K562 (cell line): ENCODE measurements around the gene IL24. TPM values are rescaled to one million over a fixed set of nuclear protein-coding genes. Genes with fewer than 3 reads are reported as not detected.
A peak's percentile ranks its signal among the peaks of the same experiment; 100 is the strongest.

Experiments used
- ATAC-seq: fragments of 200-7000 bp; cut with Tn5 transposase; 3 replicates; pipeline ENCODE4 v1.9.1; 2020; ENCODE audit warnings: moderate library complexity
- BruUV-seq: library from RNA; stranded (reverse); fragments of 400-500 nt; replicated peaks from 2 replicates; lab custom pipeline; 2021; lab: Mats Ljungman, UMichigan
- CTCF ChIA-PET: fragments of 300-600 bp; formaldehyde crosslinking; extraction: SDS; loops from one replicate; lab custom pipeline; 2021; ENCODE audit warnings: low intra/inter-chr PET ratio; lab: Yijun Ruan, JAX
- POLR2A ChIA-PET: fragments of 300-600, 350-650 bp; sonication (Branson Sonifier 250); formaldehyde crosslinking; extraction: SDS; loops from one replicate; lab custom pipeline; 2021; ENCODE audit warnings: antibody characterized with exemption, inconsistent platforms; lab: Yijun Ruan, JAX
- DNase-seq, 4 experiments: peaks; one replicate each; pipeline versions ENCODE4 v3.0.0 to v3.0.0-alpha.2; 2011 to 2018; ENCODE audit warnings: low spot score in 3 of 4, mixed read lengths in 3 of 4; ENCODE audit errors: extremely low read depth in 1 of 4
- FAIRE-seq: peaks from 2 replicates; lab custom pipeline; 2011; peaks lifted over from hg19 to GRCh38; lab: Jason Lieb, UNC
- H2AFZ ChIP-seq: 2 replicates; pipeline ENCODE4 v1.6.0; 2011; ENCODE audit warnings: low read depth, low read length, control low read depth, inconsistent platforms
- H3K27ac ChIP-seq: fragments of 200-600 bp; 3 replicates; pipeline ENCODE4 v1.8.0; 2011; ENCODE audit warnings: low read depth, mild to moderate bottlenecking, control low read depth, inconsistent platforms, low read length, moderate library complexity, mixed read lengths; ENCODE audit errors: extremely low read depth
- H3K27me3 ChIP-seq, 2 experiments: fragments of 300-600 bp in 1 of 2; 2 replicates in 1 of 2; 3 replicates in 1 of 2; pipeline versions ENCODE4 v1.6.0 to v1.8.0; 2011; ENCODE audit warnings: inconsistent platforms in 2 of 2, low read length in 2 of 2, mild to moderate bottlenecking in 1 of 2, mixed read lengths in 1 of 2, moderate library complexity in 1 of 2; ENCODE audit not compliant: control insufficient read depth in 2 of 2, insufficient read depth in 2 of 2
- H3K36me3 ChIP-seq: fragments of 300-600 bp; 3 replicates; pipeline ENCODE4 v1.8.0; 2011; ENCODE audit warnings: mild to moderate bottlenecking, low read length, inconsistent platforms; ENCODE audit not compliant: control insufficient read depth, insufficient read depth
- H3K4me1 ChIP-seq, 2 experiments: fragments of 200-600 bp in 1 of 2; replicated peaks in 1 of 2; 2 replicates in 1 of 2; 3 replicates in 1 of 2; pipeline versions ENCODE4 v1.5.1 to v1.8.0; 2011; ENCODE audit warnings: inconsistent platforms in 2 of 2, low read length in 2 of 2, mild to moderate bottlenecking in 1 of 2, mixed read lengths in 1 of 2, moderate library complexity in 1 of 2; ENCODE audit not compliant: control insufficient read depth in 2 of 2, insufficient read depth in 2 of 2
- H3K4me2 ChIP-seq: 2 replicates; pipeline ENCODE4 v1.6.1; 2011; ENCODE audit warnings: low read length, control low read depth, inconsistent platforms, mixed read lengths; ENCODE audit not compliant: insufficient read depth
- H3K4me3 ChIP-seq: fragments of 200-600 bp; sonication (generic), shearing (Covaris generic); 2 replicates; pipeline ENCODE4 v1.5.1; 2016; ENCODE audit warnings: control low read depth, inconsistent platforms
- H3K79me2 ChIP-seq: fragments of 200-600 bp; 3 replicates; pipeline ENCODE4 v1.8.0; 2011; ENCODE audit warnings: low read length, inconsistent platforms; ENCODE audit not compliant: control insufficient read depth, insufficient read depth
- H3K9ac ChIP-seq, 2 experiments: 2 replicates each; pipeline versions ENCODE4 v1.6.0 to v1.6.1; 2011; ENCODE audit warnings: low read depth in 2 of 2, low read length in 2 of 2, control low read depth in 1 of 2, inconsistent platforms in 1 of 2, mild to moderate bottlenecking in 1 of 2, mixed read lengths in 1 of 2; ENCODE audit not compliant: insufficient read depth in 1 of 2
- H3K9me1 ChIP-seq: one replicate; pipeline ENCODE4 v1.6.0; 2011; ENCODE audit warnings: inconsistent platforms, mild to moderate bottlenecking, low read length, moderate library complexity; ENCODE audit not compliant: control insufficient read depth, insufficient read depth
- H3K9me3 ChIP-seq: replicated peaks from 2 replicates; pipeline ENCODE4 v1.5.1; 2011; ENCODE audit warnings: low read depth, low read length, inconsistent platforms; ENCODE audit not compliant: control insufficient read depth, insufficient read depth
- H4K20me1 ChIP-seq: replicated peaks from 2 replicates; pipeline ENCODE4 v1.6.1; 2011; ENCODE audit warnings: low read length, inconsistent platforms, mixed read lengths; ENCODE audit not compliant: control insufficient read depth, insufficient read depth
- CEBPB ChIP-seq: fragments of 450-650 bp; IDR thresholded peaks from 2 replicates; pipeline ENCODE4 v1.6.1; 2016; ENCODE audit warnings: missing genetic modification characterization, missing compliant biosample characterization
- CEBPG ChIP-seq, 3 experiments: fragments of 200-800 bp in 1 of 3; sonication (Bioruptor generic) in 1 of 3; sonication (generic) in 1 of 3; formaldehyde crosslinking in 1 of 3; IDR thresholded peaks in 2 of 3; conservative IDR thresholded peaks in 1 of 3; 2 replicates each; pipeline versions ENCODE4 v1.6.1 to v1.8.0; 2016 to 2022; ENCODE audit warnings: missing compliant biosample characterization in 2 of 3, missing genetic modification characterization in 2 of 3, mild to moderate bottlenecking in 1 of 3, missing genetic modification reagents in 1 of 3
- WGBS: fragments of 100-300 bp; shearing (Covaris generic); methylation state at CpG from one replicate; pipeline ENCODE4 v1.1.6; 2016; ENCODE audit warnings: low coverage, mixed read lengths; ENCODE audit not compliant: insufficient coverage; ENCODE audit errors: missing lambda C conversion rate; 5-methylcytosine and 5-hydroxymethylcytosine counted together
- in situ Hi-C: fragments of 300-500 bp; cut with MboI; formaldehyde crosslinking; loops from 4 replicates; pipeline ENCODE4 v1.15.0; 2018; ENCODE audit warnings: inconsistent platforms, mixed read lengths
- intact Hi-C: fragments of 100-400 bp; cut with micrococcal nuclease; formaldehyde crosslinking; loops from 2 replicates; pipeline ENCODE4 v1.14.2; 2022
- polyA plus RNA-seq, 8 experiments: library from polyadenylated mRNA; depleted of rRNA in 4 of 8; stranded (reverse) in 5 of 8; unstranded in 3 of 8; fragments of >200 nt; fragmentation: Nextera tagmentation in 2 of 8; fragmentation: Illumina TruSeq in 1 of 8; extraction: Ambion mirVana in 2 of 8; extraction: Trizol in 1 of 8; gene quantifications; 2 replicates each; pipeline versions ENCODE4 v1.2.1 to v1.2.3, GENCODE V29; 2011 to 2014; ENCODE audit warnings: inconsistent platforms in 1 of 8, missing spikeins in 1 of 8
- total RNA-seq, 7 experiments: library from RNA; depleted of rRNA in 6 of 7; stranded (reverse); fragments of >200 nt in 6 of 7; fragmentation: Illumina TruSeq in 2 of 7; extraction: Trizol in 2 of 7; gene quantifications; 2 replicates each; pipeline versions ENCODE4 v1.2.1 to v1.2.3, GENCODE V29; 2011 to 2021; ENCODE audit warnings: low replicate concordance in 1 of 7
- TF ChIP-seq, protein P1 (sequence below): fragments of 450-650 bp; formaldehyde crosslinking; IDR thresholded peaks from 2 replicates; pipeline ENCODE4 v1.4.0; 2020; ENCODE audit warnings: mild to moderate bottlenecking, mixed read lengths
- TF ChIP-seq, protein P2 (sequence below): sonication (generic); formaldehyde crosslinking; IDR thresholded peaks from 2 replicates; pipeline ENCODE4 v1.8.0; 2022; ENCODE audit warnings: missing genetic modification reagents, mild to moderate bottlenecking, borderline replicate concordance
- TF ChIP-seq, protein P3 (sequence below): fragments of 450-650 bp; IDR thresholded peaks from 2 replicates; pipeline ENCODE4 v1.6.1; 2017; ENCODE audit warnings: mild to moderate bottlenecking, moderate library complexity
- TF ChIP-seq, protein P4 (sequence below): conservative IDR thresholded peaks from 2 replicates; pipeline ENCODE4 v1.6.1; 2011; ENCODE audit warnings: low read depth, mild to moderate bottlenecking, low read length; ENCODE audit not compliant: control insufficient read depth

The IL24 gene
- total and polyA plus RNA-seq, 9 of the 15 experiments (the other 6 are each of a cell fraction or from before 2014, with no cell fraction given) = 0.04 to 0.19 TPM; not detected in 7

DNA sequence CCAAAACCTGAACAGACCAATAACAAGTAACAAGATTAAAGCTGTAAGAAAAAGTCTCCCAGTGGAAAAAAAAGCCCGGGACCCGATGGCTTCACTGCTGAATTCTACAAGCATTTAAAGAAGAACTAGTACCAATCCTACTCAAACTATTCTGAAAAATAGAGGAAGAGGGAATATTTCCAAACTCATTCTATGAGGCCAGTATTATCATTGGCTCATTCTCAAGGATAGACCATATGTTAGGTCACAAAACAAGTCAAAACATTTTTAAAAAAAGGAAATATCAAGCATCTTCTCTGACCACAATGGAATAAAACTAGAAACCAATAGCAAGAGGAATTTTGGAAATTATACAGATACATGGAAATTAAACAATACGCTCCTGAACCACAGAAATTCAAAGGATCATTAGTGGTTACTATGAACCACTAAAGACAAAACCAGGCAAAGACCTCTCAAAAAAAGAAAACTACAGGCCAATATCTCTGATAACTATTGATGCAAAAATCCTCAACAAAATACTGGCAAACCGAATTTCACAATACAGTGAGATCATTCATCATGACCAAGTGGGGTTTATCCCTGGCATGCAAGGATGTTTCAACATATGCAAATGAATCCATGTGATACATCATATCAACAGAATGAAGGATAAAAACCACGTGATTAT lies 45.8 kb upstream of the IL24 start:
- Histone ChIP-seq H3K36me3 (no peaks in the 10 kb centered on the region), H3K4me3 (no peak overlapping the region), H4K20me1 (no peaks in the 10 kb centered on the region), H3K79me2 (no peaks in the 10 kb centered on the region), H3K4me1 (peaks cover 18 to 19% of the 10 kb centered on the region in 2 experiments; a peak in 4 of 5 replicates), H3K4me2 (no peak overlapping the region), H3K9me3 (no peaks in the 10 kb centered on the region), H3K9ac (no peak overlapping the region), H3K9me1 (no peaks in the 10 kb centered on the region), H2AFZ (no peak overlapping the region), H3K27me3 (peaks cover 0 to 9% of the 10 kb centered on the region in 2 experiments; a peak in 3 of 5 replicates), H3K27ac (no peak overlapping the region)
- ChIA-PET CTCF (interaction anchor here (0.7 kb wide), 1 partner anchor 137 kb away, joined by 3 read pairs; no protein-coding TSS in a partner anchor), POLR2A (no interaction called here)
- WGBS = 19% methylated on average over 5 of the region's 5 CpGs
- no TSS peak for BruUV-seq
- in situ Hi-C loops = no loop called here
- ATAC-seq (no peak), FAIRE-seq (no peak), DNase-seq (no peak)
- intact Hi-C loops = no loop called here
- TF ChIP-seq, protein P1, sequence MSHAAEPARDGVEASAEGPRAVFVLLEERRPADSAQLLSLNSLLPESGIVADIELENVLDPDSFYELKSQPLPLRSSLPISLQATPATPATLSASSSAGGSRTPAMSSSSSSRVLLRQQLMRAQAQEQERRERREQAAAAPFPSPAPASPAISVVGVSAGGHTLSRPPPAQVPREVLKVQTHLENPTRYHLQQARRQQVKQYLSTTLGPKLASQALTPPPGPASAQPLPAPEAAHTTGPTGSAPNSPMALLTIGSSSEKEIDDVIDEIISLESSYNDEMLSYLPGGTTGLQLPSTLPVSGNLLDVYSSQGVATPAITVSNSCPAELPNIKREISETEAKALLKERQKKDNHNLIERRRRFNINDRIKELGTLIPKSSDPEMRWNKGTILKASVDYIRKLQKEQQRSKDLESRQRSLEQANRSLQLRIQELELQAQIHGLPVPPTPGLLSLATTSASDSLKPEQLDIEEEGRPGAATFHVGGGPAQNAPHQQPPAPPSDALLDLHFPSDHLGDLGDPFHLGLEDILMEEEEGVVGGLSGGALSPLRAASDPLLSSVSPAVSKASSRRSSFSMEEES (CRISPR knock-in tag) = peak; percentile 32; the same call in 1 of the 2 replicates
- TF ChIP-seq, protein P2, sequence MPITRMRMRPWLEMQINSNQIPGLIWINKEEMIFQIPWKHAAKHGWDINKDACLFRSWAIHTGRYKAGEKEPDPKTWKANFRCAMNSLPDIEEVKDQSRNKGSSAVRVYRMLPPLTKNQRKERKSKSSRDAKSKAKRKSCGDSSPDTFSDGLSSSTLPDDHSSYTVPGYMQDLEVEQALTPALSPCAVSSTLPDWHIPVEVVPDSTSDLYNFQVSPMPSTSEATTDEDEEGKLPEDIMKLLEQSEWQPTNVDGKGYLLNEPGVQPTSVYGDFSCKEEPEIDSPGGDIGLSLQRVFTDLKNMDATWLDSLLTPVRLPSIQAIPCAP (CRISPR knock-in tag) = no peak
- TF ChIP-seq, protein P3, sequence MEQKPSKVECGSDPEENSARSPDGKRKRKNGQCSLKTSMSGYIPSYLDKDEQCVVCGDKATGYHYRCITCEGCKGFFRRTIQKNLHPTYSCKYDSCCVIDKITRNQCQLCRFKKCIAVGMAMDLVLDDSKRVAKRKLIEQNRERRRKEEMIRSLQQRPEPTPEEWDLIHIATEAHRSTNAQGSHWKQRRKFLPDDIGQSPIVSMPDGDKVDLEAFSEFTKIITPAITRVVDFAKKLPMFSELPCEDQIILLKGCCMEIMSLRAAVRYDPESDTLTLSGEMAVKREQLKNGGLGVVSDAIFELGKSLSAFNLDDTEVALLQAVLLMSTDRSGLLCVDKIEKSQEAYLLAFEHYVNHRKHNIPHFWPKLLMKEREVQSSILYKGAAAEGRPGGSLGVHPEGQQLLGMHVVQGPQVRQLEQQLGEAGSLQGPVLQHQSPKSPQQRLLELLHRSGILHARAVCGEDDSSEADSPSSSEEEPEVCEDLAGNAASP = no peak
- TF ChIP-seq, protein P4, sequence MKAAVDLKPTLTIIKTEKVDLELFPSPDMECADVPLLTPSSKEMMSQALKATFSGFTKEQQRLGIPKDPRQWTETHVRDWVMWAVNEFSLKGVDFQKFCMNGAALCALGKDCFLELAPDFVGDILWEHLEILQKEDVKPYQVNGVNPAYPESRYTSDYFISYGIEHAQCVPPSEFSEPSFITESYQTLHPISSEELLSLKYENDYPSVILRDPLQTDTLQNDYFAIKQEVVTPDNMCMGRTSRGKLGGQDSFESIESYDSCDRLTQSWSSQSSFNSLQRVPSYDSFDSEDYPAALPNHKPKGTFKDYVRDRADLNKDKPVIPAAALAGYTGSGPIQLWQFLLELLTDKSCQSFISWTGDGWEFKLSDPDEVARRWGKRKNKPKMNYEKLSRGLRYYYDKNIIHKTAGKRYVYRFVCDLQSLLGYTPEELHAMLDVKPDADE = no peak
- TF ChIP-seq CEBPB (tag) = peak; percentile 48; the same call in 1 of the 2 replicates
- TF ChIP-seq CEBPG (CRISPR knock-in tag; IDR thresholded peaks at IDR 0.05) = no peak
- TF ChIP-seq CEBPG (tag; conservative IDR thresholded peaks at IDR 0.05 in 1 of 2, IDR thresholded peaks at IDR 0.05 in 1 of 2) = peak in 1 of 2 experiments; percentile 25; a peak in 1 of 4 replicates
